Gastroesophageal sphincter (tissue), 4 donors: ENCODE results near the gene CLIP4. TPM values are rescaled to one million over a fixed set of nuclear protein-coding genes. Genes with fewer than 3 reads are reported as not detected.

ENCODE experiments used
- ATAC-seq: fragments of 150-250 bp; one replicate; pipeline ENCODE4 v1.9.1; 2016; ENCODE audit warnings: mild to moderate bottlenecking, moderate library complexity
- H3K27ac ChIP-seq, 4 donors: fragments of 200-600 bp; sonication (generic) in 3 of 4; 1 replicate in 3 of 4; 2 replicates in 1 of 4; pipeline ENCODE4 v1.5.1; 2016 to 2019
- H3K27me3 ChIP-seq: fragments of 200-600 bp; sonication (generic); one replicate; pipeline ENCODE4 v1.5.1; 2019
- H3K36me3 ChIP-seq, 2 donors: fragments of 200-600 bp; sonication (generic); one replicate each; pipeline ENCODE4 v1.5.1; 2019; ENCODE audit warnings: control low read depth in 1 of 2
- H3K4me1 ChIP-seq, 3 donors: fragments of 200-600 bp; sonication (generic); 1 replicate in 2 of 3; 2 replicates in 1 of 3; pipeline ENCODE4 v1.5.1; 2016 to 2019; ENCODE audit warnings: control low read depth in 2 of 3
- H3K4me3 ChIP-seq, 2 donors: fragments of 200-600 bp; sonication (generic); one replicate each; pipeline ENCODE4 v1.5.1; 2019; ENCODE audit warnings: mild to moderate bottlenecking in 1 of 2, moderate library complexity in 1 of 2
- H3K9me3 ChIP-seq, 3 donors: fragments of 200-600 bp; sonication (generic); one replicate each; pipeline ENCODE4 v1.5.1; 2017 to 2019; ENCODE audit warnings: control low read depth in 2 of 3
- CTCF ChIP-seq, 4 experiments: fragments of 200-600 bp in 2 of 4; fragments of 450-650 bp in 2 of 4; sonication (generic) in 1 of 4; IDR thresholded peaks; one replicate each; pipeline ENCODE4 v1.5.1; 2017 to 2019; ENCODE audit warnings: antibody characterized with exemption in 4 of 4, mild to moderate bottlenecking in 2 of 4, moderate library complexity in 2 of 4
- EP300 ChIP-seq: sonication (generic); formaldehyde crosslinking; IDR thresholded peaks from one replicate; pipeline ENCODE4 v1.6.1; 2017; ENCODE audit warnings: antibody characterized with exemption, mild to moderate bottlenecking
- POLR2A ChIP-seq, 2 donors: fragments of 450-650 bp; IDR thresholded peaks; one replicate each; pipeline ENCODE4 v1.6.1; 2017; ENCODE audit warnings: antibody characterized with exemption in 2 of 2, mild to moderate bottlenecking in 2 of 2, moderate library complexity in 1 of 2
- POLR2AphosphoS5 ChIP-seq: sonication (generic); formaldehyde crosslinking; IDR thresholded peaks from one replicate; pipeline ENCODE4 v1.6.1; 2017; ENCODE audit warnings: antibody characterized with exemption
- WGBS, 2 donors: methylation state at CpG; one replicate each; pipeline ENCODE4 v1.1.5; 2018; ENCODE audit warnings: low coverage in 1 of 2; 5-methylcytosine and 5-hydroxymethylcytosine counted together
- total RNA-seq, 4 donors: library from RNA; depleted of rRNA; stranded (reverse); fragments of >200 nt; gene quantifications; one replicate each; pipeline ENCODE4 v1.1.0, GENCODE V29; 2016

Gene CLIP4
- total RNA-seq, 4 donors from 2014 or later = 64.7 to 96.0 (median 77.3) TPM

- no peak overlapping the region for H3K4me3 ChIP-seq
- H3K27me3 ChIP-seq = no peaks in the 10 kb centered on the region
- ATAC-seq = no peak
- WGBS, 2 donors = 81 to 94% methylated on average over 4 to 5 of the region's 5 CpGs
- H3K36me3 ChIP-seq = peaks cover 0 to 73% of the 10 kb centered on the region in 2 donors
- TF ChIP-seq CTCF (IDR thresholded peaks at IDR 0.05) = no peak
- no peak for TF ChIP-seq EP300
- no peak for TF ChIP-seq POLR2AphosphoS5
- TF ChIP-seq POLR2A (IDR thresholded peaks at IDR 0.05) = no peak
- H3K9me3 ChIP-seq = no peaks in the 10 kb centered on the region
- H3K4me1 ChIP-seq = peaks cover 0 to 5% (median 0%) of the 10 kb centered on the region in 3 donors
- no peak overlapping the region for H3K27ac ChIP-seq
These were observed 45.0 kb downstream of the CLIP4 start for GRCh38 chr2:29160184-29160583.

GRCh38 chr2:29162204-29162928 is 47.2 kb downstream of the CLIP4 start:
- H3K9me3 ChIP-seq = no peaks in the 10 kb centered on the region
- peaks cover 0 to 5% (median 0%) of the 10 kb centered on the region in 3 donors for H3K4me1 ChIP-seq
- ATAC-seq = no peak
- no peak for TF ChIP-seq EP300
- H3K4me3 ChIP-seq = no peak overlapping the region
- peaks cover 0 to 72% of the 10 kb centered on the region in 2 donors for H3K36me3 ChIP-seq
- no peak overlapping the region for H3K27ac ChIP-seq
- H3K27me3 ChIP-seq = no peaks in the 10 kb centered on the region
- 81 to 88% methylated on average over 1 of the region's 1 CpG for WGBS, 2 donors

GRCh38 chr2:29164091-29164846 is 49.1 kb downstream of the CLIP4 start:
- TF ChIP-seq POLR2AphosphoS5 (no peak), CTCF (IDR thresholded peaks at IDR 0.05) (no peak), EP300 (no peak), POLR2A (IDR thresholded peaks at IDR 0.05) (no peak)
- no peak overlapping the region for H3K27ac ChIP-seq
- peaks cover 0 to 1% (median 0%) of the 10 kb centered on the region in 3 donors for H3K4me1 ChIP-seq
- H3K27me3 ChIP-seq = no peaks in the 10 kb centered on the region
- no peaks in the 10 kb centered on the region for H3K9me3 ChIP-seq
- no peak overlapping the region for H3K4me3 ChIP-seq
- ATAC-seq = no peak
- H3K36me3 ChIP-seq = peaks cover 0 to 69% of the 10 kb centered on the region in 2 donors
- WGBS, 2 donors = 80 to 100% methylated on average over 2 to 5 of the region's 5 CpGs

- Histone ChIP-seq H3K9me3 (no peaks in the 10 kb centered on the region), H3K4me1 (no peaks in the 10 kb centered on the region), H3K4me3 (no peak overlapping the region), H3K36me3 (peaks cover 0 to 59% of the 10 kb centered on the region in 2 donors), H3K27me3 (no peaks in the 10 kb centered on the region), H3K27ac (no peak overlapping the region)
- TF ChIP-seq POLR2AphosphoS5 (no peak), POLR2A (IDR thresholded peaks at IDR 0.05) (no peak), EP300 (no peak), CTCF (IDR thresholded peaks at IDR 0.05) (no peak)
- no peak for ATAC-seq
- 70 to 74% methylated on average over 8 of the region's 8 CpGs for WGBS, 2 donors
These were observed 50.4 kb downstream of the CLIP4 start for GRCh38 chr2:29165362-29166241.
